Measurements from ENCODE around the gene ANAPC13.

ANAPC13 gene

GRCh38 chr3:134481166-134481565 lies 4.6 kb downstream of the ANAPC13 start:
- FAIRE-seq: no peak

- no peak for FAIRE-seq
Observed at GRCh38 chr3:134480546-134480945, 5.2 kb downstream of the ANAPC13 start.

GRCh38 chr3:134477938-134478337 lies 7.8 kb downstream of the ANAPC13 start:
- no peak for FAIRE-seq

- FAIRE-seq: no peak
Observed at GRCh38 chr3:134477002-134477401, 8.8 kb downstream of the ANAPC13 start.

- no peak for FAIRE-seq
Observed at GRCh38 chr3:134476306-134476705, 9.5 kb downstream of the ANAPC13 start.

- FAIRE-seq: no peak
Observed at GRCh38 chr3:134474956-134475355, 10.8 kb downstream of the ANAPC13 start.

GRCh38 chr3:134473868-134474546 lies 11.8 kb downstream of the ANAPC13 start:
- FAIRE-seq: peak; percentile 92

- no peak for FAIRE-seq
Observed at GRCh38 chr3:134472831-134473230, 13.0 kb downstream of the ANAPC13 start.

- FAIRE-seq: no peak
Observed at GRCh38 chr3:134471521-134472193, 14.1 kb downstream of the ANAPC13 start.

- FAIRE-seq: no peak
Observed at GRCh38 chr3:134468519-134468918, 17.3 kb downstream of the ANAPC13 start.

GRCh38 chr3:134466331-134466730 lies 19.5 kb downstream of the ANAPC13 start:
- no peak for FAIRE-seq

- FAIRE-seq: no peak
Observed at GRCh38 chr3:134464689-134465365, 21.0 kb downstream of the ANAPC13 start.

GRCh38 chr3:134464064-134464688 lies 21.6 kb downstream of the ANAPC13 start:
- FAIRE-seq: no peak

GRCh38 chr3:134463676-134464063 lies 22.1 kb downstream of the ANAPC13 start:
- no peak for FAIRE-seq

- FAIRE-seq: no peak
Observed at GRCh38 chr3:134462331-134462941, 23.3 kb downstream of the ANAPC13 start.

- no peak for FAIRE-seq
Observed at GRCh38 chr3:134460965-134461364, 24.8 kb downstream of the ANAPC13 start.

GRCh38 chr3:134459562-134459961 lies 26.2 kb downstream of the ANAPC13 start:
- no peak for FAIRE-seq

- FAIRE-seq: no peak
Observed at GRCh38 chr3:134458406-134458945, 27.3 kb downstream of the ANAPC13 start.

- FAIRE-seq: no peak
Observed at GRCh38 chr3:134457376-134458074, 28.3 kb downstream of the ANAPC13 start.

GRCh38 chr3:134453631-134454030 lies 32.2 kb downstream of the ANAPC13 start:
- no peak for FAIRE-seq

- FAIRE-seq: no peak
Observed at GRCh38 chr3:134449951-134450350, 35.8 kb downstream of the ANAPC13 start.

GRCh38 chr3:134449277-134449676 lies 36.5 kb downstream of the ANAPC13 start:
- no peak for FAIRE-seq

All from TTC549 (cell line).